ENCODE results near the gene TNS3.

Gene TNS3

DNA sequence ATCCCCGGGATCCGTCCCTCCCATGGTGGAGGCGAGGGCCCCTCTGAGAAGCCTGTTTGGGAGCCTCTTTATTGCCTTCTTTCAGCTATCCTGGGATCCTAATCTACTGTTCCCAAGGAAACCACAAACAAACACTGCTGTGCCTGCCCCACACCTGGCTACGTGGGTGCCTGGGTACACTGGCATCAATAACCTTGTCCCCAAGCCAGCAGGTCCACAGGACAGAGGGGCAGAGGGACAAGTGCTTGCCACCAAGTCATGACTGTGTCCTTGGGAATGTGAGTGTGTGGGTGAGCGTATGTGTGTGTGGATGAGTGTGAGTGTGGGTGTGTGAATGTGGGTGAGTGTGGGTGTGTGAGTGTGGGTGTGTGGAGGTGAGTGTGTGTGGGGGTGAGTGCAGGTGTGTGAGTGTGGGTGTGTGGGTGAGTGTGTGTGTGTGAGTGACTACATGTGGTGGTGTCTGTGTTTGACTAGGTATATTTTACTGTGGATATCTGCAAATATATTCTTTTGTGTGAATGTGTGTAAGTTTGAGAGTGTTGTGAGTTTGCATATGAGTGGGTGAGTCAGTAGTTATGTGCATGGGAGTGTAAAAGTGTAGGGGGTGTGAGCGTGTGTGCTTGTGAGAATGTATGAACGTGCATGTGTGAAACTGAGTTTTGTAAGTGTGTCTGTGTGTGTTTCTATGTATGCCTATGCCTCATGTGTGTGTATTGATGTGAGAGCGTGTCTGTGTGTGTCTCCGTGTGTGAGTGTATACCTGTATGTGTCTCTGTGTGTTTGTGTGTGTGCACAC, 96.1 kb downstream of the TNS3 start:
- no peak for DNase-seq (ENCODE audit: low read depth in 3 of 3)

DNA sequence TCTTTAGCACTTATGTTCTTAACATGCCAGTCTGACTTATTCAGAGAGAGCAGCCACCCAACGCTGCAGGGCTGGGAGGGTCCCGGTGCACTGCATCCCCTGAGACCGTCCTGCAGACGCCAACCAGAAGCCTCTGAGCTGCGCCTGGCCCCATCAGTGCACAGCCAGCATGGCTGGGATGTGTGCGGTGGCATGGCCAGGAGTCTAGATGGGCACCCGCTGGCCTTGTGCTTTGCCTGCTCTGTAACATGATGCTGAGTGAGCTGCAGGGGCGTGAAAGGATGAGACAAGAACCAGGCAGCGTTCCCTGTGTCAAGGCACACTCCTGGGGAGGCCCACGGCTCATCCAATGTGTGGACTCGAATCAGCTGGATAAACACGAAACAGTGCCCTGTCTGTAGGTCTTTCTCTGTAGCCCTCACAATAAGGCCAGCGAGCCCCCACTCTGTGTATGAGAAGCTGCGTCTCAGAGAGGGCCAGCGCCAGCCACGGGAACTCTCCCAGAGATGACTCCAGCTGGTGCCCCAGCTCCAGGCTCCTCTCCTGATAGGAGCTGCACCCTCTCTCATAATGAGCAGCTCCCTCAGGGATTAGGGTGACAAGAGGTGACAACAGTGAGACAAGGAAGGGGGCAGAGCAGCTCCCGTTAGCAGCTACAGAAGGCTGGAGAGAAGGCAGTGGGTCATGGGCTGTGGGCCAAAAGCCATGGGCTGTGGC, 96.8 kb downstream of the TNS3 start:
- DNase-seq (ENCODE audit: low read depth in 3 of 3), result no peak

DNA sequence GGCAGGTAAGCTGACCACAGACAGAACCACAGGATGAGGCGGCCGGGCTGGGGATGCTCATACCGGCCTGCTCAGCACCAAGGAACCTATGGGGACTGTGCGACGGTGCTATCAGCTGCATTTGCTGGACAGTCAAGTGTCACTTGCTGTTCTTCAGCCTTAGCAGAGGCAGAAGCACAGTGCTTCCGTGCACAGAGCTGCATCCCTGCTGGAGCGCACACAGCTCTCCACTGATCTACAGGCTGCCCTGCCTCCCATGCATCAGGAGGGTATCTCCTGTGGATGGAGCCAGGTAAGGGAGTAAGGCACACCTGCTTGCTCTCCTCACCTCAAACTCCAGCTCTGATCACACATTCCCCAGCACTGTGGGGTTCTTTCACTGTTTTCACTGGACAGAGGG, 97.5 kb downstream of the TNS3 start:
- DNase-seq (ENCODE audit: low read depth in 3 of 3), result no peak

- no peak for DNase-seq (ENCODE audit: low read depth in 3 of 3)
These were observed 98.2 kb downstream of the TNS3 start for GRCh38 chr7:47483604-47484273.

GRCh38 chr7:47482013-47482875, 99.7 kb downstream of the TNS3 start:
- no peak for DNase-seq (ENCODE audit: low read depth in 3 of 3)

- DNase-seq (ENCODE audit: low read depth in 3 of 3), result no peak
These were observed 100.3 kb downstream of the TNS3 start for GRCh38 chr7:47481541-47482012.

- DNase-seq (ENCODE audit: low read depth in 3 of 3), result no peak
These were observed 101.1 kb downstream of the TNS3 start for GRCh38 chr7:47480576-47481538.

DNA sequence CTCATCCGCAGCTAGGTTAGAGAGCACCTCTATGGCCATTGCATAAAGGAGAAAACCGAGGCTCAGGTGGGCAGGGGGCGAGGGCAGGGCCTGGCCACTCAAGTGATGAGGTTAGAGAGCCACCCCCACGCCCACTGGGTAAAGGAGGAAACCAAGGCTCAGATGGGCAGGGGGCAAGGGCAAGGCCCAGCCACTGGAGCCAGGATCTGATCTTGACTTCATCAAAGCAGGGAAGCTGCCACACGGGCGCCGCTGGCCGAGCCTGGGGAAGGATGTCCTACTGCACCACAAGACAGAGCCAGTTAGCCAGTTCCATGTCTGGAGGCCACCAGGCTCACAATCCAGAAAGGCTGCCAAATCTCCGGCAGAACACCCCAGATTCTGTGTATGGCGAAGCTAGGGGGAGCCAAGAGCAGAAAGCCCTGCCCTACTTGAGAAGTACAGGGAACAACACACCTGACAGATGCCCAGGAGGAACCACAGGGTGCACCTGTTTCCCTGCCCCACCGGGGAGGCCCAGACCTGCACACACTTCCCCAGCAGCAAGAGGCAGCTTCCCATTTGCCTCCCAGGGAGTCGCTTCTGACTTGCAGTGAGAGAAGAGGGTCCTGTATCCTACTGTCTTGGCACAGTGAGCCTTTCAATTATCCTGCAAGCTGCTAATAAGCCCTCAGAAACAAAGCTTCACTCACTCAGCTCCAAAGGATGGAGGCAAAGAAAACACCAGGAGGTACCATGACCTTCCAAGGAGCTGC, 101.9 kb downstream of the TNS3 start:
- DNase-seq (ENCODE audit: low read depth in 3 of 3), result no peak

DNA sequence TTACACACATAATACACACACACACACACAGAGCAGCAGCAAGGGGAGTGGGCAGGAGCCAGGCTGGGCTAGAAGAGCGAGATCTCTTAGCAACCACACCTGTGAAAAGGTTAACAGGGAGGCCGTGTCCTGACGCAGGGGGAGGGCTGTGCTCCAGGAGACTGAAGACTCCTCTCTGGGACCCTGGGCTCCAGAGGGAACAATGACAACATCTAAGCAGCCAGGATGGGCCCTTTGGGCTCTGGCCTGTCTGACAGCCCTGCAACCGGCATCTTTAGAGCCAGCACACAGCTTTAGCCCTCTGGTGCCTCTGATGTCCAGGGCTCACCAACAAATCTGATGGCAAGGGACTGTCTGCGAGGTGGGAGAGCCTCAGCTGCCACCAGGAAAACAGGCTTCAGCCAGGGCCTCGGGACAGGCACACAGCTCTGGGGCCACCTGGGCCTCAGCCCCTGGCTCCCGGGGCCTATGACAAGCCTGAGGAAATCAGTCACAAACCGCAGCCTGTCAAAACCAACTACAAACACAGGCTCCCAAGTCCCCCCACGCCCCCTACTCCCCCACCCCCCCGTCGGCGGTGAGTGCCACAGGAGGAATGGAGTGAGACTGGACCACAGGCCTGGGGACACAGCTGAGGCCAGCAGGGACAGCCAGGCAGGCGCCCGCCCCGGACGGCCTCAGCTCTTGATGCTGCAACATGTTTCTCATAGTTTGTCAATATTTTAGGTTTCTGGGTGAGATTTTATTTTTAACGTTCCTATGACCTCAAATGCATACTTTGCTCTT, 102.8 kb downstream of the TNS3 start:
- no peak for DNase-seq (ENCODE audit: low read depth in 3 of 3)

- DNase-seq (ENCODE audit: low read depth in 3 of 3), result no peak
These were observed 103.9 kb downstream of the TNS3 start for GRCh38 chr7:47478017-47478344.

DNA sequence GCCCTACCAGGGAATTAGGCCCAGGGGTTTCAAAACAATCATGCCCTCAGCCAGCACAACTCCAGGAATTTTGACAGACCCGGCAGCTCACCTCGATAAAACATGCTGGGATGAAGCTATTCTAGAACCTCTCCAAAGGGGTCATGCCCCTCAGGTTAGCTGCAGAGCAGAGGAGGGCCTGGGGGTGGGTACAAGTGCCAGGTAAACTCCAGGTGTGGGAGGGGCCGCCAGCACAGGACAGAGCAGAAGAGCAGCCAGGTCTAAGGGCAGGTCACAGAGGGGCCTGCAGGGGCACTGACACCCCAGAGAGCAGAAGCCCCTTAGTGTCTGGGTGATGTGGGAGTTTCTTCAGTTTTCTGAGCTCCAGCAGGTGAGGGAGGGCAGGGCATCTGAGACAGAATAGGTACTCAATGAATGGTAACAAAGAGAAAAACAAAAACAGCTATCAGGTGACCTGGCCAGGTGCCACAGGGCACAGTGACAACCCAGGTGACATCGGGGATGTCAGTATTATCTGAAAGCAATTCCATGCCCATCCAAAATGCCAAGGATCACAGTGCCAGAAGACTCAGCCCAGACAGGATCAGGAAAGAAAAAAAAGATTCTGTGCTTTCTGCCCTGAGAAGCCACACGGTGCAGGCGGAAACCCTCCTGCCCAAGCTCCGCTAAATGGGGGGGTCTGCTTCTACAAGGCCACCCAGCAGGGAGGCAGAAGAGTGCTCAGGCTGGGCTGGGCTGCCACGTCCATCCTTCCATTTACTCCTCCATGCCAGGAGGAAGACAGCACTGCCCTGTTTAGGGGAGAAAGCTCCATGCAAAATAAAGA, 104.5 kb downstream of the TNS3 start:
- no peak for DNase-seq (ENCODE audit: low read depth in 3 of 3)

GRCh38 chr7:47475880-47476227, 106.1 kb downstream of the TNS3 start:
- no peak for DNase-seq (ENCODE audit: low read depth in 3 of 3)

DNA sequence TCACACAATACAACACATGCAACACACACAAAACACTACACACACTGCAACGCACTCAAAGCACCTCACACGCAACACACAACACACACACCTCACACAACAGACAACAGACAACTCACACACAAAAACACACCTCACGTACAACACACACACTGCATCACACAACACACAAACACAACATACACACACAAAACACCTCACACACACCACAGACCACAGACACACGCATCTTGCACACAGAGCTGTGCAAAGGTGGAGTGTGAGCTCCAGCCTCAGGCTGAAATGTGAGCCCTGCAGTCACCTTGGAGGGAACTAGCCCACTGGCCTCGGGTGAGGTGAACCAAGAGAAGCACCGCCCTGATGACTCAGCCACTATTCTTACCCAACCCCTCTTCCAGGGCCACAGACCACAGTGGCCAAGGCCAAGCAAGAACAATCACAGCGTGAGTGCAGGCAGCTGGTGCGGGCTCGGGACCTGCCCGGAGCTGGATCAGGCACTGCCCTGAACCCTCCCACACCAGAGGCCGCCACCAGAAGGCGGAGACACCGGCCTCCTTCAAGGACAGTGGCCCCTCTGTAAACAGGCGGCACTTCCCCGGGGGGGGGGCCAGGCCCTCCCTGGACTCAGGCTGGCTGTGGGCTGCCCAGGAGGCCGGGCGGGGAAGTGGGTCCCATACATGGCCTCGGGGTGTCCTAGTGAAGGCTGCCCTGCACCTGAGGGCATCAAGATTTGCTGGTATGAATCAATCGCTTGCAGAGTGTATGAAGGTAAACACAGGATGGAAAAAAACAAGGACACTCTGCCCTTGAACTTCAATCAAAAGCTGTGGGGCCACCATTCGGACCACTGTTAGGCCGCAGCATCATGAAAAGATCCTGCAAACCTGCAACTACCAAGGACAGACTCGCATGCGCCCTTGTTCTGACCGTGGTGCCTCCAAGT, 106.7 kb downstream of the TNS3 start:
- peak in 1 of 3 experiments; percentile 11 for DNase-seq (ENCODE audit: low read depth in 3 of 3)

GRCh38 chr7:47474211-47474936, 107.5 kb downstream of the TNS3 start:
- no peak for DNase-seq (ENCODE audit: low read depth in 3 of 3)

DNA sequence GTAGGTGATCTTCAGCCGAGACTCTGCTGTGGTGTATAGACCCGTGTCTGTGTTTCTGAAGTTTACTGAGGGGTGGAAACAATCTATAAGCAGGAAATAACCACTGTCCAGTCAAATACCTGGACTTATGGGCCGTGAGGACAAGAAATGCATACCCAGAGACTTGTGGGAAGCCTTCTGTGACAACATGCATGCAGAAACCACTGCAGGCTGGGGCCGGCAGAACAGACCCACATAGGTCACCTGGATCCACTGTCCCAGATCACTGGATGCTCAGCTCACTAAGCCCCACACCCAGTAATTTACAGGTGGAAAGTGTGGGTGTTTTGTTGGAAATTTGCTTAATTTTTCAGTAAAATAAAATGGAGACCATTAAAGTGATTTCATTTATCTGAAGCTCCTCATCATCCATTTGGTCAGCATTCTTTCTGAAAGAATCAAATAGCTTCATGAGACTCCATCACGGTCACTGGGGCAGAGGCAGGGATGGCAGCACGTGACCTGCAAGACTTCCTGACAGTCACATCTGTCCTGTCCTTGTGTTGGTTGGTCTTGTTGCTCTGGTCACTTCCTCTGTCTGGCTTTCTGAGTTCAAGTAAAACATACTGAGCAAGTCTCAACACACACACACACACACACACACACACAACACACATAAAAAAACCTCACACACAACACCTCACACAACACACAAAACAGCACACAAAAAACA, 108.3 kb downstream of the TNS3 start:
- no peak for DNase-seq (ENCODE audit: low read depth in 3 of 3)

All from stimulated activated CD4-positive, alpha-beta T cell treated with anti-CD3 and anti-CD28 coated beads, TNF-alpha, amount 100 ng/mL, for 24 hours (primary cell).